H1 (cell line): Measurements from ENCODE around the gene LMBR1. TPM values are rescaled to one million over a fixed set of nuclear protein-coding genes. Genes with fewer than 3 reads are reported as not detected.

ENCODE experiments used
- CTCF ChIA-PET: fragments of 300-600 bp; sonication (Branson Sonifier 250); formaldehyde crosslinking; loops from one replicate; lab custom pipeline; 2021; ENCODE audit not compliant: partially characterized antibody; lab: Charles Lee
- POLR2A ChIA-PET: fragments of 300-600 bp; sonication (Branson Sonifier 250); formaldehyde crosslinking; loops from one replicate; lab custom pipeline; 2021; ENCODE audit warnings: inconsistent platforms; ENCODE audit not compliant: partially characterized antibody; lab: Charles Lee
- DNase-seq, 2 experiments: peaks; one replicate each; pipeline versions ENCODE4 v3.0.0 to v3.0.0-alpha.2; 2010 to 2022; ENCODE audit warnings: low spot score in 2 of 2, low read depth in 1 of 2, mixed read lengths in 1 of 2
- FAIRE-seq: peaks from 2 replicates; lab custom pipeline; 2011; peaks lifted over from hg19 to GRCh38; lab: Jason Lieb, UNC
- H2AFZ ChIP-seq: 2 replicates; pipeline ENCODE4 v1.8.1; 2012; ENCODE audit warnings: low read length, inconsistent platforms
- H2AK5ac ChIP-seq: 2 replicates; pipeline ENCODE4 v1.6.1; 2013; ENCODE audit warnings: low read depth, low read length
- H2BK120ac ChIP-seq: replicated peaks from 2 replicates; pipeline ENCODE3; 2013; ENCODE audit warnings: low read depth, low read length, inconsistent platforms
- H2BK12ac ChIP-seq: 2 replicates; pipeline ENCODE4 v1.6.1; 2013; ENCODE audit warnings: low read depth, low read length
- H2BK15ac ChIP-seq: 2 replicates; pipeline ENCODE4 v1.6.1; 2013; ENCODE audit warnings: low read length
- H2BK20ac ChIP-seq: 2 replicates; pipeline ENCODE4 v1.6.1; 2013; ENCODE audit warnings: low read length
- H2BK5ac ChIP-seq: 2 replicates; pipeline ENCODE4 v1.6.1; 2013; ENCODE audit warnings: low read depth, low read length
- H3K14ac ChIP-seq: 2 replicates; pipeline ENCODE4 v1.6.1; 2013; ENCODE audit warnings: inconsistent platforms; ENCODE audit not compliant: insufficient read length
- H3K18ac ChIP-seq: 2 replicates; pipeline ENCODE4 v1.6.1; 2013; ENCODE audit warnings: low read length; ENCODE audit errors: extremely low read depth
- H3K23ac ChIP-seq: 2 replicates; pipeline ENCODE4 v1.6.1; 2013; ENCODE audit warnings: inconsistent platforms; ENCODE audit not compliant: insufficient read length
- H3K23me2 ChIP-seq: 2 replicates; pipeline ENCODE4 v1.6.1; 2013; ENCODE audit warnings: low read depth, low read length
- H3K27ac ChIP-seq: 2 replicates; pipeline ENCODE4 v1.6.1; 2011; ENCODE audit warnings: low read depth, low read length, inconsistent platforms
- H3K27me3 ChIP-seq, 4 experiments: replicated peaks in 1 of 4; 1 replicate in 1 of 4; 2 replicates in 3 of 4; pipeline versions ENCODE4 v1.6.1 to v1.8.1; 2011 to 2013; ENCODE audit warnings: low read length in 3 of 4, mild to moderate bottlenecking in 3 of 4, inconsistent platforms in 2 of 4, mixed read lengths in 2 of 4, moderate library complexity in 1 of 4; ENCODE audit not compliant: control insufficient read depth in 3 of 4, insufficient read depth in 3 of 4; ENCODE audit errors: extremely low read depth in 1 of 4
- H3K36me3 ChIP-seq, 4 experiments: 2 replicates each; pipeline versions ENCODE4 v1.6.1 to v1.8.1; 2011 to 2013; ENCODE audit warnings: mild to moderate bottlenecking in 4 of 4, low read length in 3 of 4, moderate library complexity in 2 of 4, control low read depth in 1 of 4, inconsistent platforms in 1 of 4; ENCODE audit not compliant: insufficient read depth in 4 of 4, control insufficient read depth in 2 of 4
- H3K4ac ChIP-seq: replicated peaks from 2 replicates; pipeline ENCODE3; 2013; ENCODE audit warnings: low read length, low read depth, mixed read lengths, inconsistent platforms; ENCODE audit not compliant: insufficient read length
- H3K4me1 ChIP-seq, 4 experiments: replicated peaks in 1 of 4; 1 replicate in 1 of 4; 2 replicates in 3 of 4; pipeline versions ENCODE4 v1.6.1 to v1.8.1; 2011 to 2013; ENCODE audit warnings: low read length in 3 of 4, inconsistent platforms in 2 of 4, mixed read lengths in 1 of 4; ENCODE audit not compliant: insufficient read depth in 4 of 4, control insufficient read depth in 3 of 4
- H3K4me2 ChIP-seq, 2 experiments: 2 replicates each; pipeline versions ENCODE4 v1.6.1 to v1.8.1; 2011 to 2013; ENCODE audit warnings: low read depth in 2 of 2, low read length in 2 of 2, control low read depth in 1 of 2, inconsistent platforms in 1 of 2, mild to moderate bottlenecking in 1 of 2; ENCODE audit not compliant: insufficient read depth in 1 of 2
- H3K4me3 ChIP-seq, 4 experiments: fragments of 200-600, 300-600 bp in 1 of 4; sonication (generic), shearing (Covaris generic), sonication (Bioruptor Twin) in 1 of 4; 2 replicates each; pipeline versions ENCODE4 v1.5.1 to v1.8.1; 2011 to 2016; ENCODE audit warnings: low read length in 4 of 4, low read depth in 3 of 4, control low read depth in 2 of 4, inconsistent platforms in 2 of 4, mild to moderate bottlenecking in 2 of 4, mixed read lengths in 1 of 4, moderate library complexity in 1 of 4; ENCODE audit not compliant: insufficient read depth in 2 of 4; ENCODE audit errors: extremely low read depth in 1 of 4
- H3K56ac ChIP-seq: replicated peaks from 2 replicates; pipeline ENCODE3; 2013; ENCODE audit warnings: low read depth, mild to moderate bottlenecking, mixed read lengths, low read length, inconsistent platforms; ENCODE audit not compliant: insufficient read length
- H3K79me1 ChIP-seq: 2 replicates; pipeline ENCODE4 v1.6.1; 2013; ENCODE audit warnings: low read depth, low read length, control low read depth
- H3K79me2 ChIP-seq, 2 experiments: 2 replicates each; pipeline versions ENCODE4 v1.6.1 to v1.8.1; 2012 to 2013; ENCODE audit warnings: low read length in 2 of 2, mild to moderate bottlenecking in 2 of 2, inconsistent platforms in 1 of 2; ENCODE audit not compliant: insufficient read depth in 2 of 2, control insufficient read depth in 1 of 2
- H3K9ac ChIP-seq, 4 experiments: replicated peaks in 1 of 4; 1 replicate in 1 of 4; 2 replicates in 3 of 4; pipeline versions ENCODE4 v1.6.1 to v1.8.1; 2011 to 2013; ENCODE audit warnings: low read depth in 3 of 4, low read length in 3 of 4, control low read depth in 2 of 4, mild to moderate bottlenecking in 2 of 4, moderate library complexity in 2 of 4, inconsistent platforms in 1 of 4; ENCODE audit errors: extremely low read depth in 1 of 4
- H3K9me3 ChIP-seq, 2 experiments: 2 replicates each; pipeline versions ENCODE4 v1.6.1 to v1.8.1; 2012 to 2013; ENCODE audit warnings: mild to moderate bottlenecking in 2 of 2, moderate library complexity in 2 of 2, control low read depth in 1 of 2, inconsistent platforms in 1 of 2, low read depth in 1 of 2, low read length in 1 of 2, mixed read lengths in 1 of 2; ENCODE audit not compliant: insufficient read depth in 2 of 2
- H4K20me1 ChIP-seq, 2 experiments: replicated peaks in 1 of 2; 2 replicates each; pipeline versions ENCODE3 to v1.8.1; 2011 to 2013; ENCODE audit warnings: inconsistent platforms in 2 of 2, low read length in 2 of 2, mild to moderate bottlenecking in 1 of 2; ENCODE audit not compliant: insufficient read depth in 2 of 2, control insufficient read depth in 1 of 2
- H4K5ac ChIP-seq: 2 replicates; pipeline ENCODE4 v1.6.1; 2013; ENCODE audit warnings: low read length, low read depth, mixed read lengths, inconsistent platforms; ENCODE audit not compliant: insufficient read length
- H4K8ac ChIP-seq: 2 replicates; pipeline ENCODE4 v1.8.0; 2013; ENCODE audit warnings: mild to moderate bottlenecking, moderate library complexity, low read length, inconsistent platforms; ENCODE audit not compliant: insufficient read depth; ENCODE audit errors: extremely low read depth
- H4K91ac ChIP-seq: replicated peaks from 2 replicates; pipeline ENCODE3; 2013; ENCODE audit warnings: low read length, mixed read lengths, inconsistent platforms; ENCODE audit not compliant: insufficient read length
- ATF3 ChIP-seq: IDR thresholded peaks from 2 replicates; pipeline ENCODE4 v1.6.1; 2011; ENCODE audit warnings: low read depth, mild to moderate bottlenecking, low read length; ENCODE audit not compliant: insufficient read depth
- EGR1 ChIP-seq: IDR thresholded peaks from 2 replicates; pipeline ENCODE4 v1.6.1; 2011; ENCODE audit warnings: low read depth, low read length, borderline replicate concordance
- FOSL1 ChIP-seq: IDR thresholded peaks from 2 replicates; pipeline ENCODE4 v1.6.1; 2011; ENCODE audit warnings: mild to moderate bottlenecking, low read depth, low read length, moderate library complexity; ENCODE audit not compliant: insufficient read depth
- HDAC2 ChIP-seq, 2 experiments: fragments of 300-600 bp in 1 of 2; sonication (generic) in 1 of 2; IDR thresholded peaks; 2 replicates each; pipeline ENCODE4 v1.6.1; 2011 to 2012; ENCODE audit warnings: low read depth in 2 of 2, low read length in 2 of 2, mild to moderate bottlenecking in 2 of 2, moderate library complexity in 2 of 2, borderline replicate concordance in 1 of 2, inconsistent platforms in 1 of 2
- HDAC6 ChIP-seq: IDR thresholded peaks from one replicate; pipeline ENCODE4 v1.7.1; 2012; ENCODE audit warnings: low read depth, mild to moderate bottlenecking, inconsistent platforms, low read length, moderate library complexity
- NRF1 ChIP-seq: IDR thresholded peaks from 2 replicates; pipeline ENCODE4 v1.6.1; 2011; ENCODE audit warnings: mild to moderate bottlenecking, low read depth, low read length, improper control_type of control experiment
- SP1 ChIP-seq: IDR thresholded peaks from 2 replicates; pipeline ENCODE4 v1.6.1; 2011; ENCODE audit warnings: low read depth, low read length
- SP4 ChIP-seq: IDR thresholded peaks from 2 replicates; pipeline ENCODE4 v1.6.1; 2012; ENCODE audit warnings: low read length, inconsistent platforms
- TEAD4 ChIP-seq: IDR thresholded peaks from 2 replicates; pipeline ENCODE4 v1.6.1; 2012; ENCODE audit warnings: low read depth, low read length, inconsistent platforms, mixed read lengths
- ZNF274 ChIP-seq: IDR thresholded peaks from 2 replicates; pipeline ENCODE4 v1.7.0; 2012; ENCODE audit warnings: low read length, borderline replicate concordance; ENCODE audit errors: extremely low read depth
- WGBS, 2 experiments: shearing (Covaris generic) in 1 of 2; methylation state at CpG; one replicate each; pipeline versions ENCODE4 v1.1.6 to v1.1.7; 2013 to 2015; ENCODE audit warnings: low lambda C conversion rate in 2 of 2, mixed read lengths in 2 of 2, inconsistent platforms in 1 of 2, low coverage in 1 of 2, missing lambda C conversion rate in 1 of 2; ENCODE audit not compliant: insufficient replicate concordance in 2 of 2, insufficient coverage in 1 of 2, insufficient read length in 1 of 2; ENCODE audit errors: extremely low coverage in 1 of 2, missing lambda C conversion rate in 1 of 2; 5-methylcytosine and 5-hydroxymethylcytosine counted together
- polyA plus RNA-seq, 7 experiments: library from polyadenylated mRNA; depleted of rRNA in 3 of 7; stranded (reverse) in 5 of 7; unstranded in 2 of 7; fragments of >200 nt in 5 of 7; fragments of 200-250 nt in 2 of 7; gene quantifications; 1 replicate in 5 of 7; 2 replicates in 1 of 7; 4 replicates in 1 of 7; pipeline versions ENCODE4 v1.2.1 to v1.2.3, GENCODE V29; 2011 to 2013; ENCODE audit warnings: missing spikeins in 2 of 7, mixed read lengths in 2 of 7
- total RNA-seq: library from RNA; stranded (reverse); fragmentation: NEBNext Ultra II Directional; extraction: Animal tissue kit (Norgen Biotek cat#: 25700); gene quantifications from 2 replicates; pipeline ENCODE4 v1.2.1, GENCODE V29; 2021
- TF ChIP-seq, protein P1 (sequence below): IDR thresholded peaks from 2 replicates; pipeline ENCODE4 v1.6.1; 2012; ENCODE audit warnings: inconsistent platforms

The LMBR1 gene
- total and polyA plus RNA-seq, 2 of the 8 experiments (the other 6 are each of a cell fraction or from before 2014, with no cell fraction given), result 15.1 to 70.4 TPM

DNA sequence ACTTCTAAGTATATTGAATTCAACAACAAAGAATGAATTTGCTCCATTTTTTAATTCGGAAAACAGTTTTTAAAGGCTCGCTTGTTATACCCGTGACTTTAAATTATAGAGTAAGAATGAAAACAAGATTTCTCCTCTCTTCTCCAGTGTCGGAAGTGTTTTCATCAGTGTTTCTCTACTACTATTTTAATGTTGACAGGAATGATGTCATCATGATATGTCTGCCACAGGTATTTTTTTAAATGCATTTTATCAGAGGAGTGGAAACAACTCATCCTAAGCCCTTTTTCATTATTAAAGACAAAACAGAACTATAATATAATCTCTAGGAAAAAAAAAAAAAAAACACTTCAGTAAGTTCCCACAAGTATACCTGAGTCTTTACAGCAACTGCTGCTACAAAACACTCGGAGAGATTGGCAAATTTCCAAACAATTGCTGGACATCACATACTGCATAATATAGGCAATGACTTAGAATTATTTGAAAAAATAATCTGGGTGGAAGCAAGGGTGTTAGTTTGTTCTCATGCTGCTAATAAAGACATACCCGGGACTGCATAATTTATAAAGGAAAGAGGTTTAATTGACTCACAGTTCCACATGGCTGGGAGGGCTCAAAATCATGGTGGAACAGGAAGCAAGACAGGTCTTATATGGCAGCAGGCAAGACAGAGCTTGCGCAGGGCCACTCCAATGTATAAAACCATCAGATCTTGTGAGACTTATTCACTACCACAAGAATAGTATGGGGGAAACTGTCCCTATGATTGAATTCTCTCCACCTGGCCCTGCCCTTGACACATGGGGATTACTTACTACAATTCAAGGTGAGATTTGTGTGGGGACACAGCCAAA is 257.2 kb downstream of the LMBR1 start:
- CTCF ChIA-PET, result no interaction called here
- H3K23me2 ChIP-seq, result peaks cover 6% of the 10 kb centered on the region; the same call in 1 of the 2 replicates
- no peak overlapping the region for H2BK15ac ChIP-seq
- peaks cover 3 to 9% of the 10 kb centered on the region in 2 experiments; a peak in 3 of 4 replicates for H3K79me2 ChIP-seq
- DNase-seq (no peak), FAIRE-seq (no peak)
- H2AFZ ChIP-seq, result no peak overlapping the region
- no peak overlapping the region for H2BK12ac ChIP-seq
- peaks cover 0 to 8% (median under 1%) of the 10 kb centered on the region in 4 experiments; a peak in 3 of 7 replicates for H3K4me1 ChIP-seq
- no peak overlapping the region for H4K91ac ChIP-seq
- no peak overlapping the region for H3K4me2 ChIP-seq
- POLR2A ChIA-PET, result no interaction called here
- H3K9me3 ChIP-seq, result peaks cover 0 to 6% of the 10 kb centered on the region in 2 experiments; a peak in 2 of 4 replicates
- H3K79me1 ChIP-seq, result no peaks in the 10 kb centered on the region
- H3K18ac ChIP-seq, result no peak overlapping the region
- no peak overlapping the region for H2BK5ac ChIP-seq
- H3K23ac ChIP-seq, result no peak overlapping the region
- no peak overlapping the region for H3K56ac ChIP-seq
- no peaks in the 10 kb centered on the region for H4K20me1 ChIP-seq
- H4K8ac ChIP-seq, result no peak overlapping the region
- H3K36me3 ChIP-seq, result no peaks in the 10 kb centered on the region
- peaks cover 0 to 9% (median 7%) of the 10 kb centered on the region in 4 experiments; a peak in 5 of 7 replicates for H3K27me3 ChIP-seq
- no peak overlapping the region for H3K4ac ChIP-seq
- H3K14ac ChIP-seq, result no peak overlapping the region
- no peak overlapping the region for H3K27ac ChIP-seq
- H3K4me3 ChIP-seq, result no peak overlapping the region
- no peak overlapping the region for H3K9ac ChIP-seq
- WGBS, 2 experiments, result 94% methylated on average over 7 of the region's 7 CpGs; no CpG with 5 or more reads in 1 of the 2 experiments
- no peak overlapping the region for H2BK20ac ChIP-seq
- no peak overlapping the region for H4K5ac ChIP-seq
- H2AK5ac ChIP-seq, result no peak overlapping the region
- no peak overlapping the region for H2BK120ac ChIP-seq
- TF ChIP-seq EGR1 (no peak), ATF3 (no peak), HDAC2 (IDR thresholded peaks at IDR 0.05; ENCODE audit: borderline replicate concordance in 1 of 2, low read depth in 2 of 2, low read length in 2 of 2) (no peak), TEAD4 (no peak), ZNF274 (no peak), HDAC6 (no peak), FOSL1 (no peak), SP1 (no peak), SP4 (no peak), NRF1 (no peak)
- TF ChIP-seq, protein P1, sequence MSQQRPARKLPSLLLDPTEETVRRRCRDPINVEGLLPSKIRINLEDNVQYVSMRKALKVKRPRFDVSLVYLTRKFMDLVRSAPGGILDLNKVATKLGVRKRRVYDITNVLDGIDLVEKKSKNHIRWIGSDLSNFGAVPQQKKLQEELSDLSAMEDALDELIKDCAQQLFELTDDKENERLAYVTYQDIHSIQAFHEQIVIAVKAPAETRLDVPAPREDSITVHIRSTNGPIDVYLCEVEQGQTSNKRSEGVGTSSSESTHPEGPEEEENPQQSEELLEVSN, result no peak
